ENCODE data around the gene ITPRID1.

GRCh38 chr7:31493714-31494181 lies 20.1 kb upstream of the ITPRID1 start:
- TF ChIP-seq ETV6 (conservative IDR thresholded peaks at IDR 0.05 in 1 of 2, IDR thresholded peaks at IDR 0.05 in 1 of 2; ENCODE audit: borderline replicate concordance in 1 of 2, low read depth in 1 of 2): no peak
- TF ChIP-seq, protein P1, sequence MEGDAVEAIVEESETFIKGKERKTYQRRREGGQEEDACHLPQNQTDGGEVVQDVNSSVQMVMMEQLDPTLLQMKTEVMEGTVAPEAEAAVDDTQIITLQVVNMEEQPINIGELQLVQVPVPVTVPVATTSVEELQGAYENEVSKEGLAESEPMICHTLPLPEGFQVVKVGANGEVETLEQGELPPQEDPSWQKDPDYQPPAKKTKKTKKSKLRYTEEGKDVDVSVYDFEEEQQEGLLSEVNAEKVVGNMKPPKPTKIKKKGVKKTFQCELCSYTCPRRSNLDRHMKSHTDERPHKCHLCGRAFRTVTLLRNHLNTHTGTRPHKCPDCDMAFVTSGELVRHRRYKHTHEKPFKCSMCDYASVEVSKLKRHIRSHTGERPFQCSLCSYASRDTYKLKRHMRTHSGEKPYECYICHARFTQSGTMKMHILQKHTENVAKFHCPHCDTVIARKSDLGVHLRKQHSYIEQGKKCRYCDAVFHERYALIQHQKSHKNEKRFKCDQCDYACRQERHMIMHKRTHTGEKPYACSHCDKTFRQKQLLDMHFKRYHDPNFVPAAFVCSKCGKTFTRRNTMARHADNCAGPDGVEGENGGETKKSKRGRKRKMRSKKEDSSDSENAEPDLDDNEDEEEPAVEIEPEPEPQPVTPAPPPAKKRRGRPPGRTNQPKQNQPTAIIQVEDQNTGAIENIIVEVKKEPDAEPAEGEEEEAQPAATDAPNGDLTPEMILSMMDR (IDR thresholded peaks at IDR 0.05 in 2 of 3, conservative IDR thresholded peaks at IDR 0.05 in 1 of 3; ENCODE audit: control insufficient read depth in 2 of 3, extremely low read depth in 1 of 3, insufficient read depth in 1 of 3, low read depth in 3 of 3, low read length in 3 of 3): no peak
- TF ChIP-seq STAT1 (conservative IDR thresholded peaks at IDR 0.05): no peak
- TF ChIP-seq SIX5 (IDR thresholded peaks at IDR 0.05; ENCODE audit: low read depth, low read length, severe bottlenecking): no peak
- no peak for TF ChIP-seq PML (IDR thresholded peaks at IDR 0.05; ENCODE audit: low read length)
- TF ChIP-seq NR2C2 (IDR thresholded peaks at IDR 0.05; ENCODE audit: borderline replicate concordance, control insufficient read depth, insufficient read length, low read depth): no peak
- TF ChIP-seq EZH2 (IDR thresholded peaks at IDR 0.05; ENCODE audit: borderline replicate concordance, control insufficient read depth, low read depth, low read length): no peak
- no peak for TF ChIP-seq MXI1 (IDR thresholded peaks at IDR 0.05; ENCODE audit: low read depth, low read length)
- no peak for TF ChIP-seq TAF1 (IDR thresholded peaks at IDR 0.05; ENCODE audit: borderline replicate concordance, low read depth, low read length)
- TF ChIP-seq SIN3A (IDR thresholded peaks at IDR 0.05; ENCODE audit: low read depth, low read length): no peak
- TF ChIP-seq PAX5 (IDR thresholded peaks at IDR 0.05; ENCODE audit: borderline replicate concordance, low read depth, low read length): no peak
